ENCODE results near the gene PEX11A.

The PEX11A gene

DNA sequence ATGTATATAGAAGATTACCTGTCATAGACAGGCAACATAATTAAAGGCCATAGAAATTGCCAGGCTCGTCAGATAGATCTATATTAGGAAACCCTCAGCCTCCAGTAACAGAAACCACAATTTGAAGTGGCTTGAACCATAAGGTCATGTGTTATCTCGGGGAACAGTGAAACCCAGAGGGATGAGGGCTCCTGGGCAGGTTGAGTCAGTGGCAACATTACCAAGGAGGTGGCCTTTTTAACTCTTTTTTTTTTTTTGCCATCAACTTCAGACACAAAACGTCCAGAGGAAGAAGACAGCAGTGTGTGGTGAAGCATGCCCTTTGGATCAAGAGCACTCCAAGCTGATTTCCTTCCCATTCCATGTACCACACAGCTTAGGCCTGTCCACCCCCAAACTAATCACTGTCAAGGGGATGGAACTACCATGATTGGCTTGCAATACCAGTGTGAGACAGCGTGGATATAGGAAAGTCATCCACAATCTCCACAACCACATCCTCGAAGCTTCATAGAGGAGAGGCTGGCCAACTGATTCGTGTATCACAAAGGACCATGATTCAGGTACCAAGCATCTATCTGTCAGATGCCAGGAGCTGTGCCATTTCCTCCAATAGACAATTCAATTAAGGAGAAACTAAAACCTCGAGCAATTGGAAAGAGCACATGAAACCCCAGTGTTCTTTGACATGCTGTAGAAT, 34.3 kb downstream of the PEX11A start:
- no peak for DNase-seq (ENCODE audit: low read depth in 1 of 2, low spot score in 1 of 2)

DNA sequence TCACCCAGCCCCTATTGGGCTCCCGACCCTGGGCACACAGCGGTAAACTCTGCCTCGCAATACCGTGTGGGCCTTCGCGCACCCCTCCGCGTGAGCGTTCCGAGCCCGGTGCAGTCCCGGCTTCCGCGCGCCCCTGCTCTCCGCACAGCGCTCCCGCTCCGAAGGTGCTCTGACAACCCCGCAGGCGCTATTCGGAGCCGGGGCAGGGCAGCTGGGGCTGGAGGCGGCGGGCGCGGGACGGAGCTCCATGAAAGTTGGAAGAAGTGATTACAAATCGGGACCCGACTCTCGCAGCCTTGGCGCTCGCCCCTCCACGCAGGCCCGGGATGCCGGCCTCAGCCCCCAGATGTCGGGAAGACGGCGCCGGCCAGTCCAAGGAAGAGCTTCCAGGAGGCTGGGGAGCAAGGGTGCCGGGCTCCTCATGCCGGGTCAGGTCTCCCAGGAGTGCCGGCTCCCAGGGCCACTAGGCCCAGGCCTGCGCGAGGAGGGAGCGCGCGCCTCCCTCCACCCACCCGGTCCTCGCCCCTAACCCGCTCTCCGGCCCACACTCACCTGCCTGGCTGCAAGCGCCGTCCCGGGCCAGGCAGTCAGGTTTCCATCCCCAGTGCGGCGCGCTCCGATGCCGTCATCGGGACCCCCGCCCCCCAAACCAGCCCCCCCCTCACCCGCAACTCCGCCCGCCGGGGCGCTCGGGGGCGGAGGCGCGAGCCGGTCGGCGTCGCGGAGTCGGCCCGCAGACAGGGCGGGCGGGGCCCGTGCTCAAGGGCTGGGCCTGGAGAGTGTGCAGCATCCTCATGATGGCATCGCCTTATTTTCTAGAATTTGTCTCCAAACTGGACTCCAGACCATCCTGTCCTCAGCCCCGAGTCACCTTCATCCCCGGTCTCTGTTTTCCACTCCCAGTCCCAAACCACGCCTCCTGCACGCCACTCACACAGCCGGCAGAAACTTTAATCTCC, 35.4 kb downstream of the PEX11A start, which contains the start of gene KIF7:
Gene KIF7 (minus strand): TSS at position 621 of the 959 bp plus-strand sequence. CDS start 2,537 bp downstream, outside the sequence.
- no peak for DNase-seq (ENCODE audit: low read depth in 1 of 2, low spot score in 1 of 2)

DNA sequence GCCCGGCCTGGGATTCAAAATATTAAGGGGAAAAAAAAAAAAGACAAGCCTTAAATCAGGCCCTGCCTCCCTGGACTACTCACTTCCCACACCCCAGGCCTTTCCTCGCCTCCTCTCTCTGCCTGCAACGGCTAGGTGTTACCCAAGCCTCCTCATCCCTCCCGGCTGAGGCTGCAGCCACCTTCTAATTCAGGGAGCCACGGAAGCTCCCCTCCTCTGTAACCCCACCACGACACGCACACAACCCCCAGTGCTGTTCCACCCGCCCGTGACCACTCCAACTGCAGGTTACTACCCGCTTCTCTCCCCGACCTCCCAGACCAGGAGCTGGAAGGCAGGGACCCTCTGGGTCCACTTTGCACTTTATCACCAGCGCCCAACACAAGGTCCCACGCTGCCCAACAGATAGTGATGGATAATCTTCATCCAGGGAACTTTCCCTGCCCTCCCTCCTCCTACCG, 36.2 kb downstream of the PEX11A start:
- no peak for DNase-seq (ENCODE audit: low read depth in 1 of 2, low spot score in 1 of 2)

DNA sequence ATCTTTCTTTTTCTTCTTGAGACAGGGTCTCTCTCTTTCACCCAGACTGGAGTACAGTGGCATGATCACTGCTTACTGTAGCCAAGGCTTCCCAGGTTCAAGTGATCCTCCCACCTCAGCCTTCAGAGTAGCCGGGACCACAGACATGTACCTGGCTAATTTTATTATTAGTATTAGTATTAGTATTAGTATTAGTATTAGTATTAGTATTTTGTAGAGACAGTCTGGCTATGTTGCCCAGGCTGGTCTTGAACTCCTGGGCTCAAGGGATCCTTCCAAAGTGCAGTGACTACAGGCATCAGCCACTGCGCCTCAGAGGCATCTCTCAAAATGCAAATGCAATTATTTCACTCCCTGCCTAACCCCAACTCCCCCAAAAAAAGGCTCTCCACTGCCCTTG, 37.0 kb downstream of the PEX11A start:
- DNase-seq (ENCODE audit: low read depth in 1 of 2, low spot score in 1 of 2): no peak

DNA sequence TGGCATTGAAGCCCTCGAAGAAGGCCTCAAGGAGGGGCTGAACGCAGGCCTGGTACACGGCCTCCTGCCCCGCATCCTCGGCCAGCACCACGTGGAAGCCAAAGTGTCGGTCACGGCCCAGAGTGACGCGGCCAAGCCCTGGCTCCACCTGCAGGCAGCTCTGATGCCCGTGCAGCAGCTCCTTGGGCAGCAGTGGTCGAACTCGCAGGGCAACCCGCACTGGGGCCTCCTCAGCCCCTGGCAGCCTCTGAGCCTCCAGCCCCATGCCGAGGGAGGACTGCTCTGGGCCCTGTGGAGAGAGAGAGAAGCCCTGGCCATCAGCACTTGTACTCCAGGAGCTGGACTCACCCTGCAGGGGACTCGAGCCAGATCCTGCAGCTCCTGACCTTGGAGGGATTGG, 37.9 kb downstream of the PEX11A start:
- no peak for DNase-seq (ENCODE audit: low read depth in 1 of 2, low spot score in 1 of 2)

DNA sequence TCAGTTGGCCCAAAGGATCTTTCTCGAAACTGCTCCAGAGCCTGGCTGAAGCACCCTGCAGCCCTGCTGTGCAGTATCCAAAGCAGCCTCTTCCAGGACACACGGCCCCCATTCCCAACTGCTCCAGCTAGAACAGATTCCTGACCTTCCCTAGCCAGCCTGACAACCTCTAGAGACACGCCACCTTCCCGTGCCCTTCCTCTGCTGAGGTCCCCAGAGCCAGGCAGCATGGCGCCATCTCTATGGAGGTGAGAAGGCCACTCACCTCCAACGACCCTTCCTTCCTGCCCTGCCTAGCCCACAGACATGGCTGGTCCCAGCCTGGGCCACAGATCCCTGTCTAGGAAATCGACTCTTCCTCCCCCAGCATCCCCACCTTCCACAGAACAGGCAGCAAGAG, 38.4 kb downstream of the PEX11A start:
- no peak for DNase-seq (ENCODE audit: low read depth in 1 of 2, low spot score in 1 of 2)

DNA sequence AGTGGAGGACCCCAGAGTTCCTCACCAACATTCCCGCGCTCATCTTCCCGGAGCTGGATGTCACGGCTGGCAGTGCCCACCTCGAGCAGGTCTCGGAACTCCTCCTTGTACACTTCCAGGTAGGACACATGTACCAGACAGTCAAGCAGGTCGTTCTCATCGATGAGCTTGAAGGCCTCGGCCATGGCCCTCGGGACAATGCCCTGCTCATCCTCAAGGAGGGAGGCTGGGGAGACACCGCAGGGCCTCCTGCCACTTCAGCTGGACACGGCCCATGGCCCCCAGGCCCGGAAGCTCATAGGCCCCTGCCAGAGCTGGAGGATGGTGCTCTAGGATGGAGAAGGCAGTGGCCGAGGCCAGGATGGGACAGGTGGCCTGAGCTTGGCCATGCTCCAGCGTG, 40.8 kb downstream of the PEX11A start:
- DNase-seq (ENCODE audit: low read depth in 1 of 2, low spot score in 1 of 2): no peak

DNA sequence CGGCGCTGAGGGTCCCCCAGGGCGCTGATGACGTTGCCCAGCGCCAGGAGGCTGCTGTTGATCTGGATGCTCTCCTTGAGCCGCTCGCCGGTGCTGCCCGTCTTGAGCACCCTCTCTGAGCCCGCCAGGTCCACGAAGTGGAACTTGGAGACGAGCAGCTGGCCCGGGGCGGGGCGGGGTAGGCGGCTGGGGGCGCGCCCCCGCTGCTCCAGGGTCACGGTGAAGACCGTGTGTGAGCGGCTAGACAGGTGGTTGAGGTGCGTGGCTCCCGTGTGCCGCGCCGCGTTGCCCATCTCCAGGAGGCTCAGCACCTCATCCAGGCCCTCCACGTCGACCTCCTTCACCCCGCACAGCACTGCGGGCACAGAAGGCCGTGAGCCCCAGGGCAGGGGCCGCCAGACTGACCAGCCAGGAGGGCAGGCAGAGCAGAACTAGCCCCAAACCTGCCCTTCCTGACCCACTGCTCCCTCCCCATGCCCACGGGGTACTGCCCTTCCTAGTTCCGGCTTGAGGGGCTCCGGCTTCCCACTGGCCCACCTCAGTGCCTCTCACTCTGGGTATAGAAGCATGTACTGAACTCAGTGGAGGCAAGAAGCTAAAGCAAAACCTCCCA, 41.4 kb downstream of the PEX11A start:
- DNase-seq (ENCODE audit: low read depth in 1 of 2, low spot score in 1 of 2): no peak

DNA sequence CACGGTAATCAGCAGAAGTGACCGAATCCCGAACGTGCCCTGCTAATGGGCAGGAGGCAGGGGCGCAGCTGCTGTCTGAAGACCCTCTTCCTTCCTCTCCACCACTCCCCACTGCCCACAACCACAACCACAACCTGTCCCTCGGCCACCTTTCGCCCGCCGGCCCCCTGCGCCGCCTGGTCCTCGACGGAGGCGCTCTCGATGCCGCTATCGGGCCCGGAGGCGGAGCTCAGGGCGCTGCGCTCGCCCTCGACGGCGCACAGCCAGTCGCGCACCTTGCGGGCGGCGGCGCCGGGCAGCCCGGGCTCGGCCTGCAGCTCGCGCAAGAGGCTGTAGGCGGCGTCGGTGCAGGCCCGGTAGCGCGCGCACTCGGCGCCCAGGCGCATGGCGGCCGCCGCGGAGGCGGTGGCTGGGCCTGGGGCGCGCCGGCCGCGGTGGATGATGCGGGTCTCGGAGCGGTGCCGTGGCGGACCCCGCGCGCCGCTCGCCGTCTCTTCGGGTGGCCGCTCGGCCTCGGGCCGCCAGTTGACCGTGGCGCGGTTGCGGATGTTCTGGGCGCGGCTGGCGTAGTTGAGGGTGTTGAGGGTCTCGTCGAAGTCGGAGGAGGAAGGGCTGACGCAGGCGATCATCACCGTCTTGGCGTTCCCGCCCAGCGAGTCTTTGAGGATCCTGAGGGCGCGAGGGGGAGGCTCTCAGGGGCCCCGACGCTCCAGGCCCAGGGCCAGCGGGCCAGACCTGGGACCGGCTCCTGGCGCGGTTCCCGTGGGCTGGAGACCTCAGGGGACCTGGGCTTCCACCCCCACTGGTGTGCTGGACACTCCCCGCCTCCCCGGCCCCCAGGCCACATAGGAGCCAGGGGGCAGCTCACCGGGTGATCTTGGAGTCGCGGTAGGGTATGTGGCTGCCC, 42.2 kb downstream of the PEX11A start:
- DNase-seq (ENCODE audit: low read depth in 1 of 2, low spot score in 1 of 2): no peak

DNA sequence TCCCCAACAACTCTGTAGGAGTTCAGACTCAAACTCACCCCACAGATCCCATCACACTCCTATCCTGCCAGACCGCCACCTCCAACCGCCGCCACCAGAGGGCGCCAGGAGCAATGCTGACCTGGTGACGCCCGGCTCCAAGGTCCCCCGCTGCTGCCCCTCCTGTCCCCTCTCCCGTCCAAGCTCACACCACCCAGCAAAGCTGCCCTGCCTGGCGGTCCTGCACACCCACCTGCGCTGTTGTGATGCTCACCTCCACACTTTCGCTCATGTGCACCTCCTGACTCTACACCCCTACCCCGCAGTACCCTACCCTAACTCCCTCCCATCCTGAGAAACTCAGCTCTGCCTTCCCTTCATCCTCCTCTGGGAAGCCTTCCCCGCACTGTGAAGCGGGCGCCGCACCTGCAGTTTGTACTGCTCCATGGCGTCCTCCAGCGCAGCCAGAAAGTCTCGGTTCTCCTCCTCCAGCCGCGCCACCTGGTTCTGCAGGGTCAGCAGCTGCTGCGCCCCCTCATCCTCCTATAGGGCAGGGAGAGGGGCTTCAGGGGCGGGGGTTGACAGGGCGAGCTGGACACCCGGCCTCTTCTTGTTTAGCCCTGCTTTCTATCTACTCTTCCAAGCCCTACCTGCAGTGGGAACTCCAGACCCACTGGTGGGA, 43.2 kb downstream of the PEX11A start:
- DNase-seq (ENCODE audit: low read depth in 1 of 2, low spot score in 1 of 2): peak; percentile 24 to 40

DNA sequence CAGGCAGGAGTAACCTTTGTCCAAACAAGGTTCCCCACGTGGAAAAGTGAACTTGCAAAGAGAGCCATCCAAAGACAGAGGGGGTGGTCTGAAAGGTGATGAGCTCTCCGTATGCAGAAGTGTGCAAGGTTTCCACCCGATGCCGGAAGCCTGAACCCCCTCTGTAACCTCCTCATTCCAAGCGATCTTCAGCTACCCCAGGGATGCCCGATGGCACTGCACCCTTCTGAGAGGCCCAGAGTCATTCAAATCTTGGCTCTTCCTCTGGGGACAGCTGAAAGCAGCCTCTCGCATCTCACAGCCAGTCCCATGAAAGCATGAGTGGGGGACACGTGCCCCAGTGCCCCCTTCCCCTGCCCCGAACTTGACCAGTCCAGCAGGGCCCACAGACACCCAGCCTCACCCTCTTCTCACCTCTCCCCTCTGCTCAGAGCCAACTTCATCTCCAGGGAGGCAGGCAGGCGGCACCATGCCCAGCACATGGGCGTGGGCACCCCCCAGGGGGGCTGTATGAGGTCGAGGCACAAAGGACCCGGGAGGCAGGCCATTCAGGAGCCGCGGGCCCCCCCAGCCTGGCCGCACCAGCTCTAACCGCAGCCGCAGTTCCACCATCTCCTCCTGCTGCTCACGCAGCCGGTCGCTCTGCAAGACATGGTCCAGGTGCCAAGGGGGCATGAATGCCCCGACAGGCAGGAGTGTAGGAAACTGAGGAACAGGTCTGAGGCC, 44.0 kb downstream of the PEX11A start:
- no peak for DNase-seq (ENCODE audit: low read depth in 1 of 2, low spot score in 1 of 2)

DNA sequence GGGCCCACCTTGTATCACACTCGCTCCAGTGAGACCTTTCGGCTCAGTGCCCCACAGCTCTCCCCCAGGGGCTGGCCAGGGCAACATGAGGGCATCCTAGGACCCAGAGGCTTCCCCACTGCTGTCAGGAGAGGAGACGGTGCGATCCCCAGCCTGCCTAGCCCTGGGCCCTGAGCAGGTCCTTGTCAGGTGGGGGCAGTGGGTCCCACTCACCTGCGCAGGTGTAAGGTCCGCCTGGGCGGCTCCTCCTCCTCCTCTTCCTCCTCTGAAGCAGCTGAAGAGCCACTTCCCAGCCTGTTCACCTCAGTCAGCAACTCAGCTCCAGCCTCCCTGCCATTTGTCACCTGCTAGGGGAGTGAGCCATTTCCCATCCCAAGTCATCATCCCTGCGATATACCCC, 44.9 kb downstream of the PEX11A start:
- DNase-seq (ENCODE audit: low read depth in 1 of 2, low spot score in 1 of 2): no peak

DNA sequence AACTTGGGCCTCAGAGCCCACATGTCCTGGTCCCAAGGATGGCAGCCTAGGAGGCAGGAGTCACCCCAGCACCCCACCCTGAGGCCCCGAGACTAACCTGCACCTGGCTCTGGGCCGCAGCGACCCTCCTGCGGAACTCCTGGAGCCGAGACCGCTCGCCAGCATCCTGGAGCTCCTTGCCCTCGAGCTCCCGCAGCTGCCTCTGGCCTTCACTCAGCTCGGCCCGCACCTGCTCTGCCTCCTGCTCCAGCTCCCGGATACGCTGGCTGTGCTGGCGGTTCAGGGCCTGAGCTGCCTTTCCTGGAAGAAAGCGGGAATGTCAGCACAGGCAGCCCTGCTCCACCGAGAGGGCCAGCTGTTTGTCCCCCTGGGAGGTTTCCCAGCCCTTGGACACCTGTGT, 48.4 kb downstream of the PEX11A start:
- no peak for DNase-seq (ENCODE audit: low read depth in 1 of 2, low spot score in 1 of 2)

DNA sequence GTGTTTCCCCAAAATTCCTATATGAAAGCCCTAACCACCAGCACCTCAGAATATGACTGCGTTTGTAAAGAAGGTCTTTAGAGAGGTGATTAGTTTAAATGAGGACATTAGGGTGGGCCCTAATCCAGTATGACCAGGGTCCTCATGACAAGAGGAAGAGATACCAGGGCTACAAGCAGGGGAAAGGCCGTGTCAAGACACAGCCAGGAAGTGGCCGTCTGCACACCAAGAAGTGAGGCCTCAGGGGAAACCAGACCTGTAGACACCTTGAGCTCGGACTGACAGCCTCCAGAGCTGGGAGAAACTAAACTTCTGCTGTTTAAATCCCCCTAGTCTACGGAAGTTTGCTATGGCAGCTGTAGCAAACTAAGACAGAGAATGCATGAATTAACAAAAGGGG, 49.5 kb downstream of the PEX11A start:
- no peak for DNase-seq (ENCODE audit: low read depth in 1 of 2, low spot score in 1 of 2)

DNA sequence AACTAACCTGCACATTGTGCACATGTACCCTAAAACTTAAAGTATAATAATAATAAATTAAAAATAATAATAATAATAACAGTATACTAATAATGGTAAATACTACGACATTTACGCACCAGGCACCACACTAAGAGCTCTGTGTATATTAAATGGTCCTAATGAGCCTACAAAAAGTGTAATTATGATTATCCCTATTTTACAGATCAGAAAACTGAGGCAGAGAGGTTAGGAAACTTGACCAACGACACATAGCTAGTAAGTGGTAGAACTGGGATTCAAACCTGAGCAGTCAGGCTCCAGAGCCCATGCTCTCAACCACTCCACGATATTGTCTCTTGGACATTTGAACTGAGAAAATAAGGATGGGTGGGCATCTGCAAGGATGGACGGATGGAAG, 50.3 kb downstream of the PEX11A start:
- no peak for DNase-seq (ENCODE audit: low read depth in 1 of 2, low spot score in 1 of 2)

DNA sequence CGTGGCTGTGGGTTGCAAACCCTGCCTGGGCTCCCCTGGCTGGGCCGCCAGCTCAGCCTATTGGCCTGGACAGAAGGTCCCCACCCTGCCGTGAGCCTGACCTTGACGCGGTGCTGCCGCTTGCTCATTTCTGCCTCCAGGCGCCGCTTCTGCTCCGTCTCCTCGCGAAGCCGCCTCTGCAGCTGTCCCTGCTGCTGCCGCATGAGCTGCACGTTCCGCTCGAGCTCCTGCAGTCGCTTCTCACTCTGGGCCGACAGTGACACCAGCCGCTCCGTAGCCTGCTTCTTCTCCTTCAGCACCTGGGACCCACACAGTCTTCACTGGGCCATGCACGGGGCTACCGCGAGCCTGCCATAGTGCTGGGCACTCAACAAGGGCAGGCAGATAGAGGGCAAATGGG, 57.0 kb downstream of the PEX11A start:
- DNase-seq (ENCODE audit: low read depth in 1 of 2, low spot score in 1 of 2): no peak

DNA sequence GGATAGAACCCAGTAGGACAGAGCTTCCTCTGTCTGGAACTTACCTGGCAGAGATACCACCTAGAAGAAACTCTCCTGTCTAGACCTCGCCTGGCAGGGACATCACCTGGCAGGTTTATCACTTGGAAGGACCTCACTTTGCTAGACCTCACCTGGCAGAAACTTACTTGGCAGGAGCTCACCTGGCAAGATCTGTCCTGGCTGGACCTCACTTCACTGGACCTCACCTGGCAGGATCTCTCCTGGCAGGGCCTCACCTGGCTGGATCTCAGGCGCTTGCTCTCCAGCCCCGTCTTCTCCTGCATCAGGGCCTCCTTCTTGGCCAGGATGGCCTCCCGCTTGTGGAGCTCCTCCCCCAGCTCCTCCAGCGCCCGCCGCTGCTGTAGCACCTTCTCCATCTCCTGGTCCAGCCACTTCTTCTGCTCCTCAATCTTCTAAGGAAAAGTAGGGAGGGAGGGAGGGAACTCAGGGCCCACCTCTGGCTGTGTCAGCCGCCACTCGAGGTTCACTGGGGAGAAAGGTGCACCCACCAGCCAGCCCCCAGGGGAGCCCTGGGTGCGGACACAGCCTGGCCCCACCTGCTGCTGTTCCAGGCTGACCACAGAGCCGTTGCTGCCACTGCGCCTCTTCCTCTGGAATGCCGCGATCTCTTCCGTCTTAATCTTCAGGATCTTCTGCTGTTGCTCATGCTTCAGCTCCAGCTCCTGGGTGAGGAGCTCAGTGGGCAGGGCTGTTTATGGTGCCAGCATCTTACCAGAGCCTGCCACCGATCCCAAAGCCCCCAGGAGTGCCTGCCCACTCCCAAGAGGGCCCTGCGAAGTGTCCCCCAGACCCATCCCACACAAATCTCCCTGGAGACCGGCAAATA, 57.8 kb downstream of the PEX11A start:
- DNase-seq (ENCODE audit: low read depth in 1 of 2, low spot score in 1 of 2): no peak

DNA sequence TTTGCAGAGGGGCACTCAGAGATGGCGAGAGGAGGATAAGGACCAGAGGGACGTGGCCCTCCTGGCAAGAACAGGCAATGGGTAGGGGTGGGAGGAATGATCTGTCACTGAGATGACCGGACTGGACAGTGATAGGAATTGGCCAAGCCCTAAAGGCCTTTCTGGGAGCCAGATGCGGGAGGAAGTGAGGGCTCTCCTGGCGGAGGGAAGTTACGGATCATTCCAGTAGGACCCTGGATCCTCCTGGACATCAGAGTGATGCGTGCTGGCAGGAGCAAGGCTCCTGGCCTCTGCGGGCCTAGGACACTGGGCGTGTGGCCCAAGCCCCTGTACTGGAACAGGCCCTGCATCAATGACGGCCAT, 58.7 kb downstream of the PEX11A start:
- no peak for DNase-seq (ENCODE audit: low read depth in 1 of 2, low spot score in 1 of 2)
